AG04449 (cell line): ENCODE data around the gene TRAPPC2L.

Experiments
- CTCF ChIA-PET: fragments of 350-600 bp; formaldehyde crosslinking; extraction: SDS; loops from one replicate; lab custom pipeline; 2021; ENCODE audit warnings: antibody characterized with exemption; lab: Yijun Ruan, JAX
- POLR2A ChIA-PET: fragments of 400-600, 350-600 bp; formaldehyde crosslinking; extraction: SDS; loops from one replicate; lab custom pipeline; 2020; ENCODE audit warnings: antibody characterized with exemption, inconsistent platforms; lab: Yijun Ruan, JAX
- DNase-seq: peaks from one replicate; pipeline ENCODE4 v3.0.0-alpha.2; 2010; ENCODE audit warnings: low read depth, low spot score
- H3K4me3 ChIP-seq: 2 replicates; pipeline ENCODE4 v1.5.1; 2011; ENCODE audit warnings: low read depth, mild to moderate bottlenecking, control low read depth, low read length
- TF ChIP-seq, protein P1 (sequence below): IDR thresholded peaks from one replicate; pipeline ENCODE4 v1.5.1; 2011; ENCODE audit warnings: mild to moderate bottlenecking, moderate library complexity, low read length, control low read depth, inconsistent platforms; ENCODE audit not compliant: insufficient read depth; ENCODE audit errors: missing control alignments

Gene TRAPPC2L

DNA sequence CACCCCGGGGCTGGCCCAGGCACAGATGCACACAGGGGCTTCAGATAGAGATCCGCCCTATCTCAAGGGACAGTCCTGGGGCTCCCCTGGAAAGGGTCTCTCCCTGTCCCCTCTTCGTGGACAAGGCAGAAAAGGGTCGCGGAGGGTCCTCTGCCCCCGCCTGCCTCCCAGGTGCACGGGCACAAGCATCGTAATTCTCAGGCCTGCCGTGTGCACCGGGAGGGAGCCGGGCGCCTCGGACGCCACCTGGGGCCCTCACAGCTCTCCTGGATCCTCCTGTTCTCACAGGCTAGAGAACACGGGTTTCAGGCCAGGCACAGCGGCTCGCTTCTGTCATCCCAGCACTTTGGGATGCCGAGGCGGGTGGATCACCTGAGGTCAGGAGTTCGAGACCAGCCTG, 21.4 kb downstream of the TRAPPC2L start:
- ChIA-PET CTCF (interaction anchor here (1.2 kb wide), 1 partner anchor 9 kb away, joined by 3 read pairs; no protein-coding TSS in a partner anchor), POLR2A (no interaction called here)
- DNase-seq = no peak
- TF ChIP-seq, protein P1, sequence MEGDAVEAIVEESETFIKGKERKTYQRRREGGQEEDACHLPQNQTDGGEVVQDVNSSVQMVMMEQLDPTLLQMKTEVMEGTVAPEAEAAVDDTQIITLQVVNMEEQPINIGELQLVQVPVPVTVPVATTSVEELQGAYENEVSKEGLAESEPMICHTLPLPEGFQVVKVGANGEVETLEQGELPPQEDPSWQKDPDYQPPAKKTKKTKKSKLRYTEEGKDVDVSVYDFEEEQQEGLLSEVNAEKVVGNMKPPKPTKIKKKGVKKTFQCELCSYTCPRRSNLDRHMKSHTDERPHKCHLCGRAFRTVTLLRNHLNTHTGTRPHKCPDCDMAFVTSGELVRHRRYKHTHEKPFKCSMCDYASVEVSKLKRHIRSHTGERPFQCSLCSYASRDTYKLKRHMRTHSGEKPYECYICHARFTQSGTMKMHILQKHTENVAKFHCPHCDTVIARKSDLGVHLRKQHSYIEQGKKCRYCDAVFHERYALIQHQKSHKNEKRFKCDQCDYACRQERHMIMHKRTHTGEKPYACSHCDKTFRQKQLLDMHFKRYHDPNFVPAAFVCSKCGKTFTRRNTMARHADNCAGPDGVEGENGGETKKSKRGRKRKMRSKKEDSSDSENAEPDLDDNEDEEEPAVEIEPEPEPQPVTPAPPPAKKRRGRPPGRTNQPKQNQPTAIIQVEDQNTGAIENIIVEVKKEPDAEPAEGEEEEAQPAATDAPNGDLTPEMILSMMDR = no peak
- no peak overlapping the region for H3K4me3 ChIP-seq

DNA sequence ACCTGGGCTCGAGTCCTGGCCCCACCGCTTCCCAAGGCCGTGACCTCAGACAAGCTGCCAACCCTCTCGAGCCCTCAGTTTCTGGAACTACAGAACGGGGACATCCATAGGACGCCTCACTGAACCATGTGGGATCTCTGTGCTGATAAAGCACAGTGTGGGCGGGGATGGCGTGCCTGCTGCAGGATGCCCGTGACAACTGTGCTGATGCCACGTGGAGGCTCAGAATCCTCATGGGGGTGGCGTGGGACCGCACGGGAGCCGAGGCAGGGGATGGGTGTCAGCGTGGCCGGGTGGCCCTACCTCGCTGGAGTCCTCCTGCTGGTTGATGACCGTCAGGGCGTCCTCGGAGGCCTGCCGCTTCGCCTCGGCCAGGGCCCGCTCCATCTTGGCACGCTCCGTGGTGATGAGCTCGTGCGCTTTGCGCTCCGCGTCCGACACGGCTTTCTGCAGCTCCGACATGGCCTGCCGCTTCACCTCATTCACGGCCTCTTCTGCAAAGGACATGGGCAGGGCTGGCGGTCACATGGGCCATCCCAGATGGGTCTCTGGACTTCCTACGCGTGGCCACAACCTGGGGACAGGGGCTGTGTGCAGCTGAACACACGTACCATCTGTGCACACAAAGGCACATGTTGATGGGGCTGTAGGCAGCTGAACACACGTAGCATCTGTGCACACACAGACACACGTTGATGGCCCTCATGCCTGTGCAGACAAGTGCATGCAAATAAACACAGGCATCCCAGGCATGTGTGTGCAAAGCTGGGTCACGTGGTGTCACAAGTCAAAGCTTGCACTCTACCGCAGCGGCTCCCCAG, 22.2 kb downstream of the TRAPPC2L start:
- ChIA-PET POLR2A (no interaction called here), CTCF (interaction anchor here (1.2 kb wide), 1 partner anchor 8 kb away, joined by 3 read pairs; no protein-coding TSS in a partner anchor)
- H3K4me3 ChIP-seq = no peak overlapping the region
- DNase-seq = no peak
- TF ChIP-seq, protein P1 = no peak

DNA sequence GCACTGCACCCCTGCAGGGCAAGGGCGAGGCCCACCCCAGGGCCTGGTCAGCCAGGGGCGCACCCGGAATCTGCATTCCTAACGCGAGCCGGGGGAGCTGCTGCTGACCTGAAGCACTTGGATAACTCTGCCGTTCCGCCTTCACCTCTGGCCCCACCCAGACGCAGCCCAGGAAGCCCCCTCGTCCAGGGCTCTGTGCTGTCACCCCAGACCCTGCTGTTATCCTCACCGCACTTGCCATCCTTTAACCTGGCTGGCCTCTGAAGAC, 22.8 kb downstream of the TRAPPC2L start:
- H3K4me3 ChIP-seq = no peak overlapping the region
- ChIA-PET CTCF (no interaction called here), POLR2A (no interaction called here)
- TF ChIP-seq, protein P1 = no peak
- no peak for DNase-seq

DNA sequence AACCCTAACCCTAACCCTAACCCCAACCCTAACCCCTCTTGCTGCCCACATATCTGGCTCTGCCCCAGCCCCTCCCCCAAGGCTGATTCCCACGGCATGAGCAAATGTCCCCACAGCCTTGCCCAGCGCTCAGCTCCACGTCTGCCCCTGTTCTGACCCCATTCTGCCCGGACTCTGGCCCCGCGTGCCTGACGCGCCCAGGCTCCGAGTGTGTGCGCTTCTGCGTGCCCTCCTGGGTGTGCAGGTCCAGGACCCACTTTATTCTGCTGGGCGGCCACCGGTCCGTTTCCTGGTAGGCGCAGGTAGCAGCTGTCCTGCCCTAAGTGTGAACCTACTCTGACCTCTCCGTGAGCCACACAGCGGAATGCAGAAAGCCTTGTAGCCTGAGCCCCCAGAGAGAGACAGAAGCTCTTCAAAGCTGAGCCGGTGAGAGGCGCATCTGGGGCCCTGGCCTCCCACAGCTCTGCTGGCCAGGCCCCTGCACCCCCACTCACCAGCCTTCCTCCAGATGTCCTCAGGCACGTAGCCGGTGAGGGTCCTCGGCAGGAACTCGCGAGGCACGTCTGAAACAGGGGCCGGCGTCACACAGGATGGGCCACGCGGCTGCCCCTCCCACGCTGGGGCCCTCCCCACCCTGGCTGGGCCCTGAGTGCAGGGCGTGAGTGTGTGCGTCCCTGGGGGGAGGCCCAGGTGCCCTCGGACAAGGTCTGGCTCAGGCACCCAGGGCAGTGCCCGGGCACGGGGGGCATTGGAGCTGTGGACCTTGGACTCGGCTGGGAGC, 23.5 kb downstream of the TRAPPC2L start:
- ChIA-PET CTCF (no interaction called here), POLR2A (no interaction called here)
- no peak for DNase-seq
- no peak overlapping the region for H3K4me3 ChIP-seq
- TF ChIP-seq, protein P1 = no peak

DNA sequence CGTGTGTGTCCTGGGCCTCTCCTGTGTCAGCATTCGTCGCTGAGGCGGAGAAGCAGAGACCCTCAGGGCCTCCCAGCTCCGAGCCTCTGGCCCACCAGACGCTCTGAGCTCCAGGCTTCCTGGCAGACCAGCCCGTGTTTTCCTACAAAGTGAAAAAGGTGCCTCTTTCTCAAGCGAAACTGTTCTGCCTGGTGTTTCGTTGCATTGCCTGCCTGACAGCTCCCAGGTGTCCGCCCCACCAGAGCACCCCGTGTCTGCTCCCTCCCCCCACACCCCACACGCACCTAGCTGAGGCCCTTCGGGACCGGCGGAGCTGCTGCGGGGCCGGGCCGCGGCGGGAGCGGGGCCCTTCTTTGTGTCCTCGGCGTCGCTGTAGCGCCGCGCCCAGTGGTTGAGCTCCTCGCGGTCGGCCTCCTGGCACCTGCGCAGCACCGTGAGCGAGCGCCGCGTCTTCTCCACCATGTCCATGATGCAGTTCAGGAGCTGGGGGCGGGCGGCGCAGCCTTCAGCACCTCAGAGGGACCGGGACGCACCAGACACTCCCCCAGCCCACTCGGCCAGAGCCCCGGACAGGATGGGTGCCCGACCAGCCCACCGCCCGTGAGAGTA, 24.2 kb downstream of the TRAPPC2L start:
- ChIA-PET POLR2A (no interaction called here), CTCF (no interaction called here)
- TF ChIP-seq, protein P1 = no peak
- no peak for DNase-seq
- no peak overlapping the region for H3K4me3 ChIP-seq

DNA sequence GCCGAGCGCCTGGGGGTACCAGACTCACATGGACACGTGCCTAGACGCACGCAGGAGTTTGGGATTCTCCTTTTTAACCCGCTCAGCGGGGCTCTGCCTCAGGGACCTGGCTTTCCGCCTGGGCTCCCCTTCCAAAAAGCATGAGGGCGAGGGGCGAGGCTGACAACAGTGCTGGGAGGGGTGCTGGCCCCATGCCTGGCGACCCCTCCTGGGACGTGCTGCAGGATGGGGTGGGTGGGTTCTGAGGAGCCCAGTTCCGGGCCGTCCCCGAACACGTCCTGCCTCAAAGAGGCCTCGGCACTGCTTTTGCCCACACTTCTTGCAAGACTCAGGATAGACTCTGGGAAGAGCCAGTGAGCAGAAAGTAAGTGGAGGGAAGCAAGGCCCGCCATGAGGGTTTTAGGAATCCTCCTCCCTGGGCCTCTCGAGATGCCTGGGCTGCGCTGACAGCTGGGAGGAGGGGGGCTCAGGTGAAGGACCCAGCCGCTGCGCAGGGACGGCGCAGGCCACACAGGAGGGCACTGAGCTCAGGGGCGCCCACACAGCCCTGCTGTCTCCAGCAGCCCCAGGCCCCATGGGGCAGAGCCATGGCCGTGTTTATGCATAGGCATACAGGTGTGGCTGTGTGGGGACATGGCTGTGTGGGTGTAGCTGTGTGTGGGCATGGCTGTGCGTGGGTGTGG, 24.9 kb downstream of the TRAPPC2L start:
- ChIA-PET POLR2A (no interaction called here), CTCF (no interaction called here)
- no peak for DNase-seq
- TF ChIP-seq, protein P1 = no peak
- H3K4me3 ChIP-seq = no peak overlapping the region
